Right lobe of liver (tissue), 6 donors: ENCODE measurements around the gene PI4K2B. TPM values are rescaled to one million over a fixed set of nuclear protein-coding genes. Genes with fewer than 3 reads are reported as not detected.

Experiments used
- ATAC-seq, 4 donors: fragments of 200-7000 bp; cut with Tn5 transposase; one replicate each; pipeline ENCODE4 v1.9.1; 2020; ENCODE audit warnings: mild to moderate bottlenecking in 4 of 4, moderate library complexity in 4 of 4
- DNase-seq, 3 donors: peaks; one replicate each; pipeline ENCODE4 v3.0.0-alpha.2; 2020
- H3K27ac ChIP-seq, 3 donors: fragments of 200-600 bp; one replicate each; pipeline ENCODE4 v1.8.0; 2022
- H3K27me3 ChIP-seq, 2 donors: fragments of 200-600 bp; one replicate each; pipeline ENCODE4 v1.8.0; 2022
- H3K36me3 ChIP-seq, 4 donors: fragments of 200-600 bp; sonication (generic) in 1 of 4; one replicate each; pipeline versions ENCODE4 v1.5.1 to v1.8.0; 2017 to 2022; ENCODE audit warnings: control low read depth in 1 of 4
- H3K4me1 ChIP-seq, 4 donors: fragments of 200-600 bp; sonication (generic) in 1 of 4; one replicate each; pipeline versions ENCODE4 v1.5.1 to v1.8.0; 2017 to 2022; ENCODE audit warnings: control low read depth in 1 of 4
- H3K4me3 ChIP-seq, 3 donors: fragments of 200-600 bp; one replicate each; pipeline ENCODE4 v1.8.0; 2022
- H3K9me3 ChIP-seq, 4 donors: fragments of 200-600 bp; sonication (generic) in 1 of 4; one replicate each; pipeline versions ENCODE4 v1.5.1 to v1.8.0; 2017 to 2022; ENCODE audit warnings: control low read depth in 1 of 4
- POLR2A ChIP-seq: fragments of 450-650 bp; IDR thresholded peaks from one replicate; pipeline ENCODE4 v1.6.1; 2017; ENCODE audit warnings: antibody characterized with exemption, mild to moderate bottlenecking
- WGBS: methylation state at CpG from one replicate; pipeline ENCODE4 v1.1.6; 2018; ENCODE audit warnings: low coverage, low lambda C conversion rate; ENCODE audit not compliant: insufficient coverage; ENCODE audit errors: missing lambda C conversion rate; 5-methylcytosine and 5-hydroxymethylcytosine counted together
- intact Hi-C, 2 donors: fragments of 100-400 bp; cut with DNase I; formaldehyde crosslinking; loops; one replicate each; pipeline versions ENCODE4 v1.11.2 to v1.14.1; 2022
- total RNA-seq, 6 experiments: library from RNA; depleted of rRNA in 2 of 6; stranded (reverse); fragments of >200 nt in 2 of 6; fragmentation: NEBNext Ultra II Directional in 3 of 6; extraction: Animal tissue kit (Norgen Biotek cat#: 25700) in 3 of 6; gene quantifications; one replicate each; pipeline versions ENCODE4 v1.1.0 to v1.2.4, GENCODE V29; 2016 to 2023
- TF ChIP-seq, protein P1 (sequence below), 4 donors: fragments of 200-600 bp in 3 of 4; fragments of 450-650 bp in 1 of 4; IDR thresholded peaks; one replicate each; pipeline versions ENCODE4 v1.5.1 to v1.8.0; 2016 to 2022; ENCODE audit warnings: antibody characterized with exemption in 4 of 4, mild to moderate bottlenecking in 2 of 4
- donor health status: DM: no; HTN: yes; CAD: no.
- donor health status: DM: no; HTN: no; CAD: no.
- donor health status: DM: no; HTN: no; CAD: no.
- donor health status: DM: no; HTN: yes; CAD: no.
- donor health status: DM: no; HTN: yes; CAD: no.

The PI4K2B gene
- total RNA-seq, 6 experiments from 2014 or later = 17.1 to 33.5 (median 22.8) TPM

DNA sequence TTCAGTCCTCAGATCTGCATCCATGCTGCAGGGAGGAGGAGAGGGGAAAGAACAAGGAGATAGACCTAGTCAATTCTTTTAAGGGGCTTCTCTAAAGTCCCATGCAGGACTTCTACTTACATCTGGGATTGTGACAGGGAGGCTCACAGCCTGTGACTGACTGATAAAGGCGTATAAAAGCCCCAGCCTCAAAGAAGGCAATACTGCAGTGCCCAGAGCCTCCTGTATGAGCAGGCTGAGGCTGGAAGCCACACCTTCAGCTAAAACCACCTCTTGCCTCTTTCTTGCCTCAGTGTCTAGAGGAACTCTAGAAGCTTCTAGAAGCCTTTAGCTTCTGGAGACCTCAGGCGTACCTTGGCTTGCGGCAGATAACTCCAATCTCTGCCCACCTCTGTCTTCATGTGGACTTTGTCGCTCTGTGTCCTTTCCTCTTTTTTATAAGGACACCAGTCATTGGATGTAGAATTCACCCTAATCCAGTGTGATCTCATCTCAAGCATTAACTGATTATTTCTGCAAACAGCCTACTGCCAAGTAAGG lies 72.8 kb downstream of the PI4K2B start:
- DNase-seq (no peak), ATAC-seq (no peak)
- Histone ChIP-seq H3K4me1 (no peaks in the 10 kb centered on the region), H3K9me3 (no peaks in the 10 kb centered on the region), H3K4me3 (no peak overlapping the region), H3K36me3 (no peaks in the 10 kb centered on the region), H3K27ac (no peak overlapping the region), H3K27me3 (no peaks in the 10 kb centered on the region)
- no peak for TF ChIP-seq POLR2A
- TF ChIP-seq, protein P1, sequence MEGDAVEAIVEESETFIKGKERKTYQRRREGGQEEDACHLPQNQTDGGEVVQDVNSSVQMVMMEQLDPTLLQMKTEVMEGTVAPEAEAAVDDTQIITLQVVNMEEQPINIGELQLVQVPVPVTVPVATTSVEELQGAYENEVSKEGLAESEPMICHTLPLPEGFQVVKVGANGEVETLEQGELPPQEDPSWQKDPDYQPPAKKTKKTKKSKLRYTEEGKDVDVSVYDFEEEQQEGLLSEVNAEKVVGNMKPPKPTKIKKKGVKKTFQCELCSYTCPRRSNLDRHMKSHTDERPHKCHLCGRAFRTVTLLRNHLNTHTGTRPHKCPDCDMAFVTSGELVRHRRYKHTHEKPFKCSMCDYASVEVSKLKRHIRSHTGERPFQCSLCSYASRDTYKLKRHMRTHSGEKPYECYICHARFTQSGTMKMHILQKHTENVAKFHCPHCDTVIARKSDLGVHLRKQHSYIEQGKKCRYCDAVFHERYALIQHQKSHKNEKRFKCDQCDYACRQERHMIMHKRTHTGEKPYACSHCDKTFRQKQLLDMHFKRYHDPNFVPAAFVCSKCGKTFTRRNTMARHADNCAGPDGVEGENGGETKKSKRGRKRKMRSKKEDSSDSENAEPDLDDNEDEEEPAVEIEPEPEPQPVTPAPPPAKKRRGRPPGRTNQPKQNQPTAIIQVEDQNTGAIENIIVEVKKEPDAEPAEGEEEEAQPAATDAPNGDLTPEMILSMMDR (IDR thresholded peaks at IDR 0.05) = no peak
- intact Hi-C loops = no loop called here
- 90% methylated on average over 4 of the region's 4 CpGs for WGBS

GRCh38 chr4:25307596-25307995 lies 73.8 kb downstream of the PI4K2B start:
- 82% methylated on average over 6 of the region's 7 CpGs for WGBS
- no peak for ATAC-seq
- intact Hi-C loops = no loop called here

DNA sequence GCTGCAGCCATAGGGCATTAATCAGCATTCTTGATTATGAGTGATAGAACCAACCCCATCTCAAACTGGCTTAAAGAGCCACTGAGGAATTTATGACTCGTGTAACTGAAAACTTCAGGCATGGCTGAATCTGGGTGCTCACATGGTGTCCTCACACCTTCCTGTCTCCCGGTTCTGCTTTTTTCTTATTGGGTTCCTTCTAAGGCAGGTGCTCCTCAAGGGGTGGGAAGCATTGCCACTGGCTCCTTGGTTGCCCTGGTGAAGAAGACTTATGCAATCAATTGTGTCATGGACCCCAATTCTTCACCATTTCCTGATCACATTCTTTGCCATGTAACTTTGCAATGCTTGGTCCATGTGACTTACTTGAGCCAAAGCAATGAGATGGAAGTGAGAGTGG lies 74.5 kb downstream of the PI4K2B start:
- no peak for ATAC-seq
- no peaks in the 10 kb centered on the region for H3K27me3 ChIP-seq
- H3K27ac ChIP-seq = no peak overlapping the region
- H3K4me1 ChIP-seq = peaks cover 0 to under 1% (median 0%) of the 10 kb centered on the region in 4 donors
- TF ChIP-seq, protein P1 (IDR thresholded peaks at IDR 0.05) = no peak
- TF ChIP-seq POLR2A = no peak
- WGBS = 80% methylated on average over 1 of the region's 2 CpGs
- H3K9me3 ChIP-seq = no peaks in the 10 kb centered on the region
- no peak overlapping the region for H3K4me3 ChIP-seq
- no peaks in the 10 kb centered on the region for H3K36me3 ChIP-seq
- intact Hi-C loops = no loop called here
- DNase-seq = no peak

More at GRCh38 chr4:25307596-25307995, 73.8 kb downstream of the PI4K2B start:
- no peak overlapping the region for H3K27ac ChIP-seq
- TF ChIP-seq, protein P1 (IDR thresholded peaks at IDR 0.05) = no peak
- TF ChIP-seq POLR2A = no peak
- H3K27me3 ChIP-seq = no peaks in the 10 kb centered on the region
- no peak for DNase-seq
- H3K4me3 ChIP-seq = no peak overlapping the region
- H3K9me3 ChIP-seq = no peaks in the 10 kb centered on the region
- no peaks in the 10 kb centered on the region for H3K4me1 ChIP-seq
- H3K36me3 ChIP-seq = no peaks in the 10 kb centered on the region

GRCh38 chr4:25308761-25309160 lies 74.9 kb downstream of the PI4K2B start:
- peaks cover 0 to 5% (median 0%) of the 10 kb centered on the region in 4 donors for H3K4me1 ChIP-seq
- H3K27ac ChIP-seq = no peak overlapping the region
- DNase-seq (no peak), ATAC-seq (no peak)
- no peak overlapping the region for H3K4me3 ChIP-seq
- intact Hi-C loops = no loop called here
- no peaks in the 10 kb centered on the region for H3K36me3 ChIP-seq
- no peaks in the 10 kb centered on the region for H3K9me3 ChIP-seq
- 59% methylated on average over 6 of the region's 7 CpGs for WGBS
- H3K27me3 ChIP-seq = no peaks in the 10 kb centered on the region
- TF ChIP-seq, protein P1 (IDR thresholded peaks at IDR 0.05) = no peak
